Caco-2 (cell line): ENCODE results near the gene FARP1. TPM values are rescaled to one million over a fixed set of nuclear protein-coding genes. Genes with fewer than 3 reads are reported as not detected.
A peak's percentile ranks its signal among the peaks of the same experiment; 100 is the strongest.

ENCODE experiments used
- BruUV-seq: library from RNA; stranded (reverse); fragments of 400-500 nt; replicated peaks from 2 replicates; lab custom pipeline; 2021; lab: Mats Ljungman, UMichigan
- CTCF ChIA-PET: fragments of 300-600 bp; sonication (Branson Sonifier 250); formaldehyde crosslinking; loops from one replicate; lab custom pipeline; 2022; ENCODE audit warnings: antibody characterized with exemption; lab: Charles Lee
- POLR2A ChIA-PET: fragments of 300-600 bp; sonication (Branson Sonifier 250); formaldehyde crosslinking; loops from one replicate; lab custom pipeline; 2022; ENCODE audit warnings: antibody characterized with exemption; lab: Charles Lee
- DNase-seq, 2 experiments: peaks; one replicate each; pipeline versions ENCODE4 v3.0.0 to v3.0.0-alpha.2; 2020 to 2022
- H3K27me3 ChIP-seq: replicated peaks from 2 replicates; pipeline ENCODE4 v1.6.0; 2011; ENCODE audit warnings: low read length; ENCODE audit not compliant: control insufficient read depth, insufficient read depth
- H3K36me3 ChIP-seq: 2 replicates; pipeline ENCODE4 v1.5.1; 2011; ENCODE audit warnings: low read length; ENCODE audit not compliant: control insufficient read depth, insufficient read depth
- H3K4me1 ChIP-seq: fragments of 250-450 bp; sonication (Bioruptor Pico); 2 replicates; pipeline ENCODE4 v1.5.1; 2020; ENCODE audit warnings: mild to moderate bottlenecking
- H3K4me3 ChIP-seq: 2 replicates; pipeline ENCODE4 v1.5.1; 2011; ENCODE audit warnings: low read depth, mild to moderate bottlenecking, control low read depth, low read length
- H3K9me3 ChIP-seq: fragments of 250-450 bp; sonication (Bioruptor Pico); 2 replicates; pipeline ENCODE4 v1.5.1; 2020; ENCODE audit warnings: mild to moderate bottlenecking, moderate library complexity
- H3K27ac Mint-ChIP-seq: one replicate; pipeline ENCODE4 v1.8.0; 2022; ENCODE audit warnings: mixed read lengths; ENCODE audit not compliant: unreplicated experiment
- H3K27me3 Mint-ChIP-seq: one replicate; pipeline ENCODE4 v1.8.0; 2022; ENCODE audit warnings: mixed read lengths; ENCODE audit not compliant: insufficient read depth, unreplicated experiment
- H3K36me3 Mint-ChIP-seq: one replicate; pipeline ENCODE4 v1.8.0; 2022; ENCODE audit warnings: mild to moderate bottlenecking, mixed read lengths; ENCODE audit not compliant: insufficient read depth, unreplicated experiment
- H3K4me1 Mint-ChIP-seq: one replicate; pipeline ENCODE4 v1.8.0; 2022; ENCODE audit warnings: low read depth, mixed read lengths; ENCODE audit not compliant: unreplicated experiment
- H3K4me3 Mint-ChIP-seq: one replicate; pipeline ENCODE4 v1.8.0; 2022; ENCODE audit warnings: mild to moderate bottlenecking, moderate library complexity, mixed read lengths; ENCODE audit not compliant: unreplicated experiment
- H3K9me3 Mint-ChIP-seq: one replicate; pipeline ENCODE4 v1.8.0; 2022; ENCODE audit warnings: mixed read lengths; ENCODE audit not compliant: unreplicated experiment
- intact Hi-C: fragments of 100-400 bp; cut with micrococcal nuclease; formaldehyde crosslinking; loops from one replicate; pipeline ENCODE4 v1.10.0; 2022; ENCODE audit not compliant: unreplicated experiment
- total RNA-seq: library from RNA; stranded (reverse); gene quantifications from 2 replicates; pipeline ENCODE4 v1.2.3, GENCODE V29; 2022
- TF ChIP-seq, protein P1 (sequence below), 2 experiments: fragments of 200-600 bp in 1 of 2; IDR thresholded peaks; 1 replicate in 1 of 2; 2 replicates in 1 of 2; pipeline versions ENCODE4 v1.5.1 to v1.8.0; 2011 to 2022; ENCODE audit warnings: antibody characterized with exemption in 1 of 2, control low read depth in 1 of 2, inconsistent platforms in 1 of 2, low read depth in 1 of 2, low read length in 1 of 2, mild to moderate bottlenecking in 1 of 2, moderate library complexity in 1 of 2; ENCODE audit not compliant: insufficient read depth in 1 of 2, severe bottlenecking in 1 of 2, unreplicated experiment in 1 of 2

FARP1 gene
- total RNA-seq, 1 experiment from 2014 or later = 189 TPM

DNA sequence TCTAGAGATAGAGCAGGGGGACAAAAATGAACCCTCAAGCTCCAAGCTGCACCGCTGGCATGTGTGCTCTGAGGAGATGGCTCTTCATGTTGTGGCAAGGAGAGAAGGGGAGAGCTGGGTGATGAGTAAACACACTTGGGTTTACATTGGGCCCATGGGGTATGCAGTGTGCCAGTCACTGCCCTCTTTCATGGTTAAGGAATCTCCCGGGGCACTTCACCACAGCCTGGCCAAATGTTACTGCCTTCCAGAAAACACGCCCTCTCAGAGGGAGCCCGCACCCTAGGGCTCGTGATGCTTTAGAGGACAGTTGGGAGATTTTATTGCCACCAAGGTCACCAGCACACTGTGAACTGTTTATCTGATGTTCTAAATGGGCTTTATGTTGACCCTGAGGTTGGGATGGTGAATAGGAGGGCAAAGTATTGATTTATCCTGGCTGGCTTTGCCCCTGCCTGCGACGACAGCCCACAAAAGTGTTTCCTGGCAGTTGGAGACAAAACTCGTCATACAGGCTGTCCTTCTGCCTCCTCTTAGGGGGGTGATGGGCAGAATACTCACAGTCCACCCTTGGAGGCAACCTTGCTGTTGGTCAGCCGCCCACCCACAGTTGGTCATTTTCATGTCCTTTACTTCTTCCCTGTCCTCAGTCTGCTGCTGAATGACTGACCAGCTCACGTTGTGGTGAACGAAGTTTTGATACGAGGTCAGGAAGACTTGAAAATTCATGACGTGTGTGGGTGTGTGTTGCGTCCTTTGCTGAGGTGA, 277.1 kb downstream of the FARP1 start:
- Histone ChIP-seq H3K9me3 (no peaks in the 10 kb centered on the region), H3K4me1 (peaks cover 20% of the 10 kb centered on the region), H3K36me3 (peaks cover 2% of the 10 kb centered on the region; the same call in 1 of the 2 replicates), H3K27me3 (no peaks in the 10 kb centered on the region), H3K4me3 (no peak overlapping the region)
- Mint-ChIP-seq H3K4me3 (no peak overlapping the region), H3K27me3 (no peaks in the 10 kb centered on the region), H3K27ac (no peak overlapping the region), H3K4me1 (peaks cover 22% of the 10 kb centered on the region), H3K9me3 (peaks cover 12% of the 10 kb centered on the region), H3K36me3 (peaks cover 78% of the 10 kb centered on the region)
- DNase-seq = peak in 1 of 2 experiments; percentile 10
- intact Hi-C loops = loop anchor here (10.0 kb wide), 1 partner anchor 395 kb away; no protein-coding TSS in a partner anchor
- no TSS peak for BruUV-seq
- TF ChIP-seq, protein P1, sequence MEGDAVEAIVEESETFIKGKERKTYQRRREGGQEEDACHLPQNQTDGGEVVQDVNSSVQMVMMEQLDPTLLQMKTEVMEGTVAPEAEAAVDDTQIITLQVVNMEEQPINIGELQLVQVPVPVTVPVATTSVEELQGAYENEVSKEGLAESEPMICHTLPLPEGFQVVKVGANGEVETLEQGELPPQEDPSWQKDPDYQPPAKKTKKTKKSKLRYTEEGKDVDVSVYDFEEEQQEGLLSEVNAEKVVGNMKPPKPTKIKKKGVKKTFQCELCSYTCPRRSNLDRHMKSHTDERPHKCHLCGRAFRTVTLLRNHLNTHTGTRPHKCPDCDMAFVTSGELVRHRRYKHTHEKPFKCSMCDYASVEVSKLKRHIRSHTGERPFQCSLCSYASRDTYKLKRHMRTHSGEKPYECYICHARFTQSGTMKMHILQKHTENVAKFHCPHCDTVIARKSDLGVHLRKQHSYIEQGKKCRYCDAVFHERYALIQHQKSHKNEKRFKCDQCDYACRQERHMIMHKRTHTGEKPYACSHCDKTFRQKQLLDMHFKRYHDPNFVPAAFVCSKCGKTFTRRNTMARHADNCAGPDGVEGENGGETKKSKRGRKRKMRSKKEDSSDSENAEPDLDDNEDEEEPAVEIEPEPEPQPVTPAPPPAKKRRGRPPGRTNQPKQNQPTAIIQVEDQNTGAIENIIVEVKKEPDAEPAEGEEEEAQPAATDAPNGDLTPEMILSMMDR (IDR thresholded peaks at IDR 0.05; ENCODE audit: insufficient read depth in 1 of 2, low read depth in 1 of 2, low read length in 1 of 2, severe bottlenecking in 1 of 2, unreplicated experiment in 1 of 2) = no peak
- CTCF ChIA-PET = no interaction called here
- POLR2A ChIA-PET = interaction anchor here (0.5 to 0.6 kb wide), 2 partner anchors 81 to 387 kb away, joined by 3 read pairs; no protein-coding TSS in a partner anchor

DNA sequence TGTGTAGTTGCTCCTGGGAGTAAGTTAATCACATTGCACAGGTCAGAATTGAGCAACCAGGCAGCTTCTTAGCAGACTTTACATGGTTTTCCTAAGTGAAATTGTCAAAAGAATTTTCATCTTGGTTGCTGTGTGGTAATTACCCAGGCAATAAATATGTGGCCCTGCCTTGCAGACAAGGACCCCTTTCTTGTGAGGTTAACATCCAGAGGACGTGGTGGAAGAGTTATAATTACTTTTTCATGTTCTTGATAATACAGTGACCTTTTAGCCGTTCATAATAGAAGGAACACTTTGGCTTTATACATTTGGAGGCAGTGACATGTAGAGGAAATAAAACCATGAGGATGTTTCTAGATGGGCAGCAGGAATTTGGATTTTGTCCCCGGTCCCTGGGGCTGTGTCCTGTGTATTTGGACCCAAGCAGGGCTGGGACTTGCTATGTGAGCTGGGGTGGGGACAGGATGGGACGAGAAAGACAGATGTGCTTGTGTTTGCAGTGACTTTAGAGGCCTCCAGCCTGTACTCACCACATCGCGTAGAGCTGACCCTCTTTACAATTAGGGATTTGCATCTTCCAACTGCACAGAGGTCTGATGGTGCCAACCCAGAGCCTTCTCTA, 277.8 kb downstream of the FARP1 start:
- TF ChIP-seq, protein P1 (IDR thresholded peaks at IDR 0.05; ENCODE audit: insufficient read depth in 1 of 2, low read depth in 1 of 2, low read length in 1 of 2, severe bottlenecking in 1 of 2, unreplicated experiment in 1 of 2) = no peak
- ChIA-PET POLR2A (interaction anchor here (0.5 kb wide), 1 partner anchor 387 kb away, joined by 3 read pairs; no protein-coding TSS in a partner anchor), CTCF (no interaction called here)
- Histone ChIP-seq H3K36me3 (peaks cover 2% of the 10 kb centered on the region; the same call in 1 of the 2 replicates), H3K9me3 (no peaks in the 10 kb centered on the region), H3K4me3 (no peak overlapping the region), H3K27me3 (no peaks in the 10 kb centered on the region), H3K4me1 (peaks cover 13% of the 10 kb centered on the region)
- intact Hi-C loops = no loop called here
- DNase-seq = peak in 1 of 2 experiments; percentile 16
- Mint-ChIP-seq H3K27ac (no peak overlapping the region), H3K27me3 (no peaks in the 10 kb centered on the region), H3K4me1 (peaks cover 15% of the 10 kb centered on the region), H3K9me3 (peaks cover 12% of the 10 kb centered on the region), H3K36me3 (peaks cover 84% of the 10 kb centered on the region), H3K4me3 (no peak overlapping the region)
- BruUV-seq = no TSS peak

DNA sequence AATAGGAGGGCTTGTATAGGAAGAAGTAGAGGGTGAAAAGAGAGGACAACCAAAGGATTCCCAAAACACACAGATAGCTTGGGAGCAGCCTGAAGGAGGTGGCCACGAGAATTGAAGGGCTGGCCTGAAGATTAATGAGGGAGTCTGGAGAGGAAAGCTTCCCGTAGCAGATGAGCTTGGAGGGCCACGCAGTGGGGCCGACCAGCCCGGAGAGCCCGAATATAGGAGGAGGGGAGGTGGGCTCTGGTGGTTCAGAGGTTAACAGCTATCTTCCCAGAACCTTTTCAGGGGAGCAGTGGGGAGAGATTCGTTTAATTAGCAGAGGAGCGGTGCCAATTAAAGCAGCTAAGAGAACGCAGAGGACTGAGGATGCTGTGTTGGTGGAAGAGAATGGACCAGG, 279.2 kb downstream of the FARP1 start:
- Histone ChIP-seq H3K27me3 (no peaks in the 10 kb centered on the region), H3K36me3 (peaks cover 2% of the 10 kb centered on the region; the same call in 1 of the 2 replicates), H3K4me1 (peaks cover 2% of the 10 kb centered on the region), H3K4me3 (no peak overlapping the region), H3K9me3 (no peaks in the 10 kb centered on the region)
- no TSS peak for BruUV-seq
- H3K27ac Mint-ChIP-seq = no peak overlapping the region
- TF ChIP-seq, protein P1 (IDR thresholded peaks at IDR 0.05; ENCODE audit: insufficient read depth in 1 of 2, low read depth in 1 of 2, low read length in 1 of 2, severe bottlenecking in 1 of 2, unreplicated experiment in 1 of 2) = no peak
- peaks cover 7% of the 10 kb centered on the region for H3K4me1 Mint-ChIP-seq
- no peak overlapping the region for H3K4me3 Mint-ChIP-seq
- DNase-seq = peak in 1 of 2 experiments; percentile 4
- intact Hi-C loops = no loop called here
- peaks cover 87% of the 10 kb centered on the region for H3K36me3 Mint-ChIP-seq
- H3K27me3 Mint-ChIP-seq = no peaks in the 10 kb centered on the region
- H3K9me3 Mint-ChIP-seq = peaks cover 5% of the 10 kb centered on the region
- POLR2A ChIA-PET = no interaction called here
- CTCF ChIA-PET = no interaction called here
